ENCODE results near the gene CFAP74. TPM values are rescaled to one million over a fixed set of nuclear protein-coding genes. Genes with fewer than 3 reads are reported as not detected.

CFAP74 gene
- total and polyA plus RNA-seq, 9 of the 15 experiments (the other 6 are each of a cell fraction or from before 2014, with no cell fraction given): 0.03 to 0.15 (median 0.05) TPM; not detected in 6

DNA sequence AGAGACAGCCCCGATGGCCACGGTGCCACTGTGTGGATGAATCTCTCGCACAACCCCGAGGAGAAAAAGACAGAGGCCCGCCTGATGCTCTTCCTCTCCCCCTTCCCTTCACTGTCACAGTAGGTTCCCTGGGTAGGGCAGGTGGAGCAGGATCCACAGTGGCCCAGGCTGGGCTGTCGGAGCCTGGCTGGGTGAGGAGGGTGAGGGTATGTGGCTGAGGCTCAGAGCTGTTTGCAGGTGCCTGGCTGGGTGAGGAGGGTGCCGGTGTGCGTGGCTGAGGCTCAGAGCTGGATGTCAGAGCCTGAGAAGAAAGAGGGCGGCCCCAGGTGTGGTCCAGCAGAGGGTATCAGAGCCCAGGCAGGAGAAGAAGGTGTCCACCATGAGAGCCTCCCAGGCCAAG is 2.7 kb downstream of the CFAP74 start:
- no TSS peak for BruUV-seq (replicated peaks)
- in situ Hi-C loops (cut with MboI): no loop called here

More for the DNA sequence above, 2.7 kb downstream of the CFAP74 start:
- no peak overlapping the region for H2AFZ ChIP-seq (ENCODE audit: low read depth, low read length)
- WGBS (ENCODE audit: insufficient coverage, low coverage, missing lambda C conversion rate): 50% methylated on average over 8 of the region's 9 CpGs
- H3K4me2 ChIP-seq (ENCODE audit: insufficient read depth, low read length): no peak overlapping the region
- H3K9ac ChIP-seq (ENCODE audit: insufficient read depth in 1 of 2, low read depth in 2 of 2, low read length in 2 of 2): no peak overlapping the region
- no peak for FAIRE-seq
- intact Hi-C loops (cut with micrococcal nuclease): no loop called here
- H3K36me3 ChIP-seq (ENCODE audit: control insufficient read depth, insufficient read depth, low read length): no peaks in the 10 kb centered on the region
- H3K27ac ChIP-seq (ENCODE audit: extremely low read depth, low read depth, low read length): no peak overlapping the region
- peaks cover 11% of the 10 kb centered on the region in 2 experiments for H3K4me1 ChIP-seq (replicated peaks in 1 of 2; ENCODE audit: control insufficient read depth in 2 of 2, insufficient read depth in 2 of 2, low read length in 2 of 2)
- H3K79me2 ChIP-seq (ENCODE audit: control insufficient read depth, insufficient read depth, low read length): no peaks in the 10 kb centered on the region
- no peaks in the 10 kb centered on the region for H3K9me3 ChIP-seq (replicated peaks; ENCODE audit: control insufficient read depth, insufficient read depth, low read depth, low read length)
- H3K4me3 ChIP-seq: no peak overlapping the region
- CTCF ChIA-PET (ENCODE audit: low intra/inter-chr PET ratio): no interaction called here
- DNase-seq (ENCODE audit: extremely low read depth in 1 of 4, low spot score in 3 of 4): no peak
- no peaks in the 10 kb centered on the region for H3K9me1 ChIP-seq (ENCODE audit: control insufficient read depth, insufficient read depth, low read length)
- H4K20me1 ChIP-seq (replicated peaks; ENCODE audit: control insufficient read depth, insufficient read depth, low read length): no peaks in the 10 kb centered on the region
- POLR2A ChIA-PET: interaction anchor here (0.6 to 1.1 kb wide), 3 partner anchors 15 to 221 kb away, joined by 3 to 4 read pairs (median 3); no protein-coding TSS in a partner anchor
- TF ChIP-seq SRSF7 (optimal IDR thresholded peaks at IDR 0.05; ENCODE audit: low read depth, low read length): no peak
- TF ChIP-seq NONO (IDR thresholded peaks at IDR 0.05; ENCODE audit: low read depth in 2 of 2, low read length in 1 of 2): no peak
- TF ChIP-seq MCM5 (IDR thresholded peaks at IDR 0.05; ENCODE audit: low read depth): no peak
- no peak for TF ChIP-seq ZNF224 (CRISPR knock-in tag; IDR thresholded peaks at IDR 0.05)
- TF ChIP-seq POLR2H (tag; IDR thresholded peaks at IDR 0.05; ENCODE audit: low read depth): no peak
- no peak for TF ChIP-seq ZNF778 (CRISPR knock-in tag; IDR thresholded peaks at IDR 0.05)
- no peak for TF ChIP-seq KDM1A (IDR thresholded peaks at IDR 0.05)
- TF ChIP-seq NFE2 (IDR thresholded peaks at IDR 0.05; ENCODE audit: low read depth): no peak
- no peak for TF ChIP-seq CEBPG (CRISPR knock-in tag; IDR thresholded peaks at IDR 0.05)
- no peak for TF ChIP-seq CEBPG (tag; conservative IDR thresholded peaks at IDR 0.05 in 1 of 2, IDR thresholded peaks at IDR 0.05 in 1 of 2)
- TF ChIP-seq MAZ (CRISPR knock-in tag; conservative IDR thresholded peaks at IDR 0.05 in 1 of 2, IDR thresholded peaks at IDR 0.05 in 1 of 2): no peak
- no peak for TF ChIP-seq ELF1 (tag; IDR thresholded peaks at IDR 0.05)
- no peak for TF ChIP-seq ZFP30 (CRISPR knock-in tag; IDR thresholded peaks at IDR 0.05; ENCODE audit: borderline replicate concordance)
- TF ChIP-seq, protein P1, sequence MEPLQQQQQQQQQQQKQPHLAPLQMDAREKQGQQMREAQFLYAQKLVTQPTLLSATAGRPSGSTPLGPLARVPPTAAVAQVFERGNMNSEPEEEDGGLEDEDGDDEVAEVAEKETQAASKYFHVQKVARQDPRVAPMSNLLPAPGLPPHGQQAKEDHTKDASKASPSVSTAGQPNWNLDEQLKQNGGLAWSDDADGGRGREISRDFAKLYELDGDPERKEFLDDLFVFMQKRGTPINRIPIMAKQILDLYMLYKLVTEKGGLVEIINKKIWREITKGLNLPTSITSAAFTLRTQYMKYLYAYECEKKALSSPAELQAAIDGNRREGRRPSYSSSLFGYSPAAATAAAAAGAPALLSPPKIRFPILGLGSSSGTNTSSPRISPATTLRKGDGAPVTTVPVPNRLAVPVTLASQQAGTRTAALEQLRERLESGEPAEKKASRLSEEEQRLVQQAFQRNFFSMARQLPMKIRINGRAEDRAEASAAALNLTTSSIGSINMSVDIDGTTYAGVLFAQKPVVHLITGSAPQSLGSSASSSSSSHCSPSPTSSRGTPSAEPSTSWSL (CRISPR knock-in tag; IDR thresholded peaks at IDR 0.05; ENCODE audit: borderline replicate concordance): no peak
- no peak for TF ChIP-seq RBM17 (IDR thresholded peaks at IDR 0.05; ENCODE audit: borderline replicate concordance, low read depth, low read length)
- no peak for TF ChIP-seq NCOA6 (IDR thresholded peaks at IDR 0.05)
- TF ChIP-seq ZNF197 (CRISPR knock-in tag; IDR thresholded peaks at IDR 0.05; ENCODE audit: low read depth): no peak
- TF ChIP-seq SRSF3 (IDR thresholded peaks at IDR 0.05; ENCODE audit: insufficient read depth, low read length): no peak
- TF ChIP-seq ZNF212 (CRISPR knock-in tag; IDR thresholded peaks at IDR 0.05): no peak
- no peak for TF ChIP-seq TAF9B (IDR thresholded peaks at IDR 0.05; ENCODE audit: partially characterized antibody)
- ATAC-seq: peak; percentile 4; the same call in 2 of the 3 replicates
- H3K27me3 ChIP-seq (ENCODE audit: control insufficient read depth in 2 of 2, insufficient read depth in 2 of 2, low read length in 2 of 2): peaks cover 23 to 51% of the 10 kb centered on the region in 2 experiments
